GM12878 (cell line): ENCODE measurements around the gene BIRC7. TPM values are rescaled to one million over a fixed set of nuclear protein-coding genes. Genes with fewer than 3 reads are reported as not detected.

Experiments
- BHLHE40 ChIP-seq, 2 experiments: fragments of 450-650 bp in 1 of 2; IDR thresholded peaks; 2 replicates each; pipeline ENCODE4 v1.6.1; 2011 to 2017; ENCODE audit warnings: low read depth in 2 of 2, borderline replicate concordance in 1 of 2, improper control_type of control experiment in 1 of 2, low read length in 1 of 2, mild to moderate bottlenecking in 1 of 2
- BMI1 ChIP-seq: fragments of 450-650 bp; IDR thresholded peaks from 2 replicates; pipeline ENCODE4 v1.6.1; 2016; ENCODE audit warnings: mild to moderate bottlenecking, moderate library complexity, borderline replicate concordance
- CBX5 ChIP-seq: sonication (generic); IDR thresholded peaks from 2 replicates; pipeline ENCODE4 v1.6.1; 2016; ENCODE audit warnings: low read depth, moderate library complexity, mild to moderate bottlenecking, inconsistent platforms
- CEBPZ ChIP-seq: fragments of 150-350 bp; IDR thresholded peaks from 2 replicates; pipeline ENCODE4 v1.6.1; 2016; ENCODE audit warnings: low read depth, low read length
- E2F8 ChIP-seq: fragments of 450-650 bp; IDR thresholded peaks from 2 replicates; pipeline ENCODE4 v1.6.1; 2018; ENCODE audit warnings: mild to moderate bottlenecking, low read depth, moderate library complexity; ENCODE audit not compliant: partially characterized antibody
- EZH2 ChIP-seq: IDR thresholded peaks from 2 replicates; pipeline ENCODE4 v1.6.1; 2012; ENCODE audit warnings: low read depth, mild to moderate bottlenecking, control low read depth, inconsistent platforms, low read length, borderline replicate concordance; ENCODE audit not compliant: control insufficient read depth
- GABPA ChIP-seq: IDR thresholded peaks from 2 replicates; pipeline ENCODE4 v1.6.1; 2014; ENCODE audit warnings: antibody characterized with exemption, low read depth, mild to moderate bottlenecking, inconsistent platforms
- HDAC2 ChIP-seq: fragments of 200-600 bp; sonication (generic); IDR thresholded peaks from 2 replicates; pipeline ENCODE4 v1.6.1; 2017
- MEF2B ChIP-seq: fragments of 450-650 bp; IDR thresholded peaks from 2 replicates; pipeline ENCODE4 v1.6.1; 2018; ENCODE audit warnings: mild to moderate bottlenecking, moderate library complexity; ENCODE audit not compliant: partially characterized antibody, poor library complexity, severe bottlenecking
- NFYB ChIP-seq: IDR thresholded peaks from 2 replicates; pipeline ENCODE4 v1.6.1; 2011; ENCODE audit warnings: low read depth, mild to moderate bottlenecking, low read length, improper control_type of control experiment, moderate library complexity; ENCODE audit not compliant: insufficient read depth
- NR2F1 ChIP-seq: fragments of 450-650 bp; conservative IDR thresholded peaks from 2 replicates; pipeline ENCODE4 v1.6.1; 2017; ENCODE audit warnings: mild to moderate bottlenecking
- PBX3 ChIP-seq: IDR thresholded peaks from 2 replicates; pipeline ENCODE4 v1.6.1; 2011; ENCODE audit warnings: mild to moderate bottlenecking, low read depth, low read length, moderate library complexity; ENCODE audit not compliant: insufficient replicate concordance
- RELA ChIP-seq: fragments of 450-650 bp; IDR thresholded peaks from 2 replicates; pipeline ENCODE4 v1.8.0; 2014; ENCODE audit warnings: borderline replicate concordance; ENCODE audit not compliant: partially characterized antibody
- SMARCA5 ChIP-seq: fragments of 450-650 bp; IDR thresholded peaks from 2 replicates; pipeline ENCODE4 v1.6.1; 2017; ENCODE audit warnings: mild to moderate bottlenecking
- SUZ12 ChIP-seq: fragments of 200-600 bp; sonication (generic); IDR thresholded peaks from one replicate; pipeline ENCODE4 v1.6.1; 2018; ENCODE audit warnings: antibody characterized with exemption, mild to moderate bottlenecking; ENCODE audit not compliant: unreplicated experiment
- YY1 ChIP-seq: IDR thresholded peaks from 2 replicates; pipeline ENCODE4 v1.6.1; 2011; ENCODE audit warnings: low read depth, mild to moderate bottlenecking, low read length
- ZBTB4 ChIP-seq: fragments of 450-650 bp; formaldehyde crosslinking; IDR thresholded peaks from 2 replicates; pipeline ENCODE4 v1.4.0; 2022; ENCODE audit warnings: mild to moderate bottlenecking, moderate library complexity
- polyA plus RNA-seq, 11 experiments: library from polyadenylated mRNA; depleted of rRNA in 4 of 11; unstranded in 6 of 11; stranded (reverse) in 5 of 11; fragments of >200 nt; fragmentation: Nextera tagmentation in 4 of 11; fragmentation: Illumina TruSeq in 1 of 11; extraction: Ambion mirVana in 4 of 11; extraction: Trizol in 1 of 11; gene quantifications; 1 replicate in 1 of 11; 2 replicates in 10 of 11; pipeline versions ENCODE4 v1.2.1 to v1.2.3, GENCODE V29; 2011 to 2016; ENCODE audit warnings: inconsistent platforms in 2 of 11, missing spikeins in 2 of 11, low read depth in 1 of 11
- total RNA-seq, 4 experiments: library from RNA; depleted of rRNA in 3 of 4; stranded (reverse); fragments of >200 nt in 3 of 4; fragmentation: Illumina TruSeq in 1 of 4; extraction: Trizol in 1 of 4; gene quantifications; 2 replicates each; pipeline versions ENCODE4 v1.2.1 to v1.2.3, GENCODE V29; 2013 to 2021

BIRC7 gene
- total and polyA plus RNA-seq, 10 of the 15 experiments (the other 5 are each of a cell fraction or from before 2014, with no cell fraction given): 0.31 TPM; not detected in 9

GRCh38 chr20:63272105-63273058 is 36.7 kb downstream of the BIRC7 start, which contains the start of gene ARFGAP1 (continued):
- peak; percentile 26 to 73; a peak in 1 of 4 replicates for TF ChIP-seq BHLHE40 (IDR thresholded peaks at IDR 0.05; ENCODE audit: borderline replicate concordance in 1 of 2, low read depth in 2 of 2, low read length in 1 of 2)
- TF ChIP-seq CBX5: no peak
- no peak for TF ChIP-seq ZBTB4 (CRISPR knock-in tag)
- peak; percentile 88 for TF ChIP-seq NR2F1
- TF ChIP-seq CEBPZ: no peak
- peak; percentile 76 for TF ChIP-seq MEF2B
- TF ChIP-seq YY1: peak; percentile 79
- peak; percentile 93 for TF ChIP-seq BMI1
- TF ChIP-seq EZH2: no peak
- TF ChIP-seq PBX3: no peak
- peak; percentile 92 for TF ChIP-seq GABPA
- TF ChIP-seq E2F8: no peak
- no peak for TF ChIP-seq NFYB
- peak; percentile 74; the same call in 1 of the 2 replicates for TF ChIP-seq SMARCA5
- TF ChIP-seq HDAC2: no peak
- no peak for TF ChIP-seq RELA
- no peak for TF ChIP-seq SUZ12
